Mucosa of descending colon (tissue), 3 donors: Measurements from ENCODE around the gene ACTR1A. TPM values are rescaled to one million over a fixed set of nuclear protein-coding genes. Genes with fewer than 3 reads are reported as not detected.
"Not testable (repeated sequence)": the region's sequence is repeated elsewhere in the genome, so short reads cannot be mapped to it uniquely, and the experiment has no call there.

Source experiments
- ATAC-seq: fragments of 200-7000 bp; cut with Tn5 transposase; one replicate; pipeline ENCODE4 v1.9.1; 2020; ENCODE audit warnings: mild to moderate bottlenecking, moderate library complexity
- DNase-seq, 3 donors: peaks; one replicate each; pipeline ENCODE4 v3.0.0-alpha.2; 2020
- H3K36me3 ChIP-seq: fragments of 200-600 bp; one replicate; pipeline ENCODE4 v1.8.0; 2021; ENCODE audit warnings: low read depth, mild to moderate bottlenecking
- H3K4me1 ChIP-seq: fragments of 200-600 bp; one replicate; pipeline ENCODE4 v1.8.0; 2021; ENCODE audit warnings: low read depth, mild to moderate bottlenecking
- H3K4me3 ChIP-seq: fragments of 200-600 bp; one replicate; pipeline ENCODE4 v1.8.0; 2021; ENCODE audit warnings: mild to moderate bottlenecking
- H3K9me3 ChIP-seq: fragments of 200-600 bp; one replicate; pipeline ENCODE4 v1.8.0; 2021; ENCODE audit warnings: mild to moderate bottlenecking
- CTCF ChIP-seq: fragments of 200-600 bp; IDR thresholded peaks from one replicate; pipeline ENCODE4 v1.8.0; 2022; ENCODE audit warnings: antibody characterized with exemption, mild to moderate bottlenecking
- intact Hi-C, 2 donors: fragments of 100-400 bp; cut with DNase I in 1 of 2; cut with micrococcal nuclease in 1 of 2; formaldehyde crosslinking; loops; one replicate each; pipeline versions ENCODE4 v1.11.0 to v1.11.1; 2022; cut with DNase I, micrococcal nuclease
- total RNA-seq, 3 donors: library from RNA; stranded (reverse); fragmentation: NEBNext Ultra II Directional in 2 of 3; extraction: Animal tissue kit (Norgen Biotek cat#: 25700) in 2 of 3; gene quantifications; one replicate each; pipeline versions ENCODE4 v1.2.1 to v1.2.4, GENCODE V29; 2021 to 2023
- donor health status: DM: no; HTN: no; CAD: no; lungs with moderate emphysema.
- donor health status: DM: no; HTN: no; CAD: no.
- donor health status: DM: no; HTN: yes; CAD: no.

The ACTR1A gene
- total RNA-seq, 3 donors from 2014 or later, result 70.6 to 121 (median 77.7) TPM

DNA sequence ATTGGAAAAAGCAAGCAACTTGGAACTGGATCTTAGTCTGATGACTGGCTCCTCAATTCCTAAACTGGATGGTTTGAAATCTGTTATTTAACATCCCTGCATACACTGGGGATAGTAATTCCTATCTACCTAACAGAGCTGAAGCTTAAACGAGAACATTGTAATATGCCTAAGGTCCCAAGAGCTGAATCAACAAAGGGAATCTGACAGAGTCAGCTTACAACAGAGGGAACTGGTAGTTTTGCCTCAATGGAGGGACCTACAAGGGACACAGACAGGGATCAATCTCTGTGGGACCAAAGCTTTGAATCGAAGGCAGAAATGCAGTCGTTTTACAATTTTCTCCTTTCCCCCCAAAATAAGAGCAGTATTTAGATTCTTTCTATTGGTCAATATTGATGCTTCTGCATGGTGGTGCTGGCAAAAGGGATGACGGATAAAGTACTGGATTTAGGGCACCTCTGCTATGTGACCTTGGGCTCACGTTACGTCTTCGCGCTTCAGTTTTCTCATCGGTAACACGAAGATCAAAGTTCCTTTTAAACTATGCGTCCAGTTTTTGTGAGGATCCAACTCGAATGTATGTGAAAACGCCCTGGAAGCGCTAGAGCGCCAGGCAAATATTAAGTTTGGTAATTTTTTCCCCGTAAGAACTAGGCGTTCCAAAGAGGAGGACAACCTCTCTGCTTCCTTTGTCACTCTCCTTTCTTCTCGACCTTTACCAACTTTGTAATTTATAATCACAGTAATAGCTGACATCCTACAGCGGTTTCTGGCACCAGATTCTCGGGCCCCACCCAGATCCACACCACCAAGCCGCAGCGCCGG is 1.1 kb downstream of the ACTR1A start:
- intact Hi-C loops, result loop anchor here (5.0 to 10.0 kb wide), 2 partner anchors 81 to 83 kb away; no protein-coding TSS in a partner anchor
- no peak for TF ChIP-seq CTCF
- DNase-seq (no peak), ATAC-seq (no peak)
- H3K9me3 ChIP-seq, result no peaks in the 10 kb centered on the region
- peaks cover 26% of the 10 kb centered on the region for H3K4me1 ChIP-seq
- peaks cover 4% of the 10 kb centered on the region for H3K36me3 ChIP-seq
- H3K4me3 ChIP-seq, result peak overlapping the region; percentile 9

GRCh38 chr10:102500686-102501085 is 1.8 kb downstream of the ACTR1A start:
- not testable (repeated sequence) for H3K36me3 ChIP-seq, ATAC-seq, H3K4me3 ChIP-seq, H3K9me3 ChIP-seq, DNase-seq
- peaks cover 26% of the 10 kb centered on the region for H3K4me1 ChIP-seq
- intact Hi-C loops, result loop anchor here (5.0 to 10.0 kb wide), 2 partner anchors 82 to 84 kb away; no protein-coding TSS in a partner anchor

GRCh38 chr10:102499356-102499755 is 3.2 kb downstream of the ACTR1A start:
- Histone ChIP-seq H3K4me1 (peaks cover 20% of the 10 kb centered on the region), H3K36me3 (peaks cover 4% of the 10 kb centered on the region), H3K4me3 (no peak overlapping the region), H3K9me3 (no peaks in the 10 kb centered on the region)
- intact Hi-C loops, result no loop called here
- DNase-seq (no peak), ATAC-seq (no peak)
- no peak for TF ChIP-seq CTCF

DNA sequence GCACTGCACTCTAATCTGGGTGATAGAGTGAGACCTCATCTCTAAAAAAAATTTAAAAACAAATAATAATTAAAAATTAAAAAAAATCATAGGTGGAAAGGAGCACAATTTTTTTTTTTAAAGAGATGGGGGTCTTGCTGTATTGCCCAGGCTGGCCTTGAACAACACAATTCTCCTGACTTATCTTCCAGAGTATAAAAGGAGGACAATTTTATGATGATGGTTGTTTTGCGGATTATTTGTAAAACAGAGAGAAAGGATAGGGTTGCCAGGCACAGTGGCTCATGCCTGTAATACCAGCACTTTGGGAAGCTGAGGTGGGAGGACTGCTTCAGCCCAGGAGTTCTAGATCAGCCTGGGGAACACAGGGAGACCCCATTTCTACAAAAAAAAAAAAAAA is 5.0 kb downstream of the ACTR1A start:
- no peak for TF ChIP-seq CTCF
- peaks cover under 1% of the 10 kb centered on the region for H3K36me3 ChIP-seq
- intact Hi-C loops, result no loop called here
- H3K4me1 ChIP-seq, result peaks cover 12% of the 10 kb centered on the region
- no peaks in the 10 kb centered on the region for H3K9me3 ChIP-seq
- ATAC-seq (no peak), DNase-seq (no peak)
- H3K4me3 ChIP-seq, result no peak overlapping the region

DNA sequence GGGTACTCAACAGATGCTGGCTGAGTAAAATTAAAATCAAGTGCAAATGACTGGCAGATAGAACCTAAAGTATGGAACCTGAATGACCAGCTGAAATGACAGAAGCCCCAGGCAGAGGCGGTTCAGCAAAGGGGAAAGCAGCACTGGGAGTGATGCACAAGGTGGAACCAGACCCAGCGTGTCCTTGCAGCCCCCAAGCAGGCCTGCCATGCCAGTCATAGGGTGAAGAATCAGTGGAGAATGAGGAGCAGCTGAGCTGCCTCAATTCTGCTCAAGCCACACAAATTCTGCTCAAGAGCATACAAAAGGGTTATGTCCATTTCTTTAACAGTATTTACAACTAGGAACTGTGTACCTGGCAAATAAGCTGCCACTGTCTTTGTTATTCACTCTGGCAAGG is 8.7 kb downstream of the ACTR1A start:
- ATAC-seq (no peak), DNase-seq (no peak)
- Histone ChIP-seq H3K36me3 (peaks cover 2% of the 10 kb centered on the region), H3K4me3 (no peak overlapping the region), H3K9me3 (no peaks in the 10 kb centered on the region), H3K4me1 (peaks cover 12% of the 10 kb centered on the region)
- TF ChIP-seq CTCF, result no peak
- intact Hi-C loops, result no loop called here

DNA sequence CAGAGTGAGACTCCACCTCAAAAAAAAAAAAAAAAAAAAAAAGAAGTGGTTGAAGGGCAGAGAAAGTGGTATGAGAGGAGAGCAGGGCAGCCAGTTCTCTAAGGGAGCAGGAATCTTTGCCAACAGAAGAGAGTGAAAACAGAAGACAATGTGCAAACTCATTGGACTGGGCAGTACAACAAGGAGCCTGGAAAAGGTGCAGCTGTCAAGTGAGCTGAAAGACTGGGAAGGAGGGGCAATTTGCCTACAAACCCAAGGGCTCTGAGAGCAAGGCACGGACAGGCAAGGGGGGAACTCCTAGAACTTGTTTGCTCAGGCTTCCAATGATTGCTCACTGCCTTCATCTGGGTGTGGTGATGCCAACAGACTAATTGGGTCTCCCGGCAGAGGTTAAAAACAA is 9.5 kb downstream of the ACTR1A start:
- intact Hi-C loops, result no loop called here
- no peak for DNase-seq
- ATAC-seq, result peak; percentile 49
- peaks cover 7% of the 10 kb centered on the region for H3K36me3 ChIP-seq
- no peaks in the 10 kb centered on the region for H3K9me3 ChIP-seq
- no peak overlapping the region for H3K4me3 ChIP-seq
- no peak for TF ChIP-seq CTCF
- peaks cover 12% of the 10 kb centered on the region for H3K4me1 ChIP-seq
